Immature natural killer cell (primary cell): ENCODE data around the gene NOC4L. TPM values are rescaled to one million over a fixed set of nuclear protein-coding genes. Genes with fewer than 3 reads are reported as not detected.

Source experiments
- DNase-seq, 3 donors: peaks; one replicate each; pipeline ENCODE4 v3.0.0; 2022; ENCODE audit warnings: mixed read lengths in 1 of 3
- H3K27ac Mint-ChIP-seq, 6 donors: one replicate each; pipeline ENCODE4 v1.8.0; 2020; ENCODE audit warnings: mixed read lengths in 6 of 6, mild to moderate bottlenecking in 5 of 6, inconsistent platforms in 4 of 6, moderate library complexity in 3 of 6
- H3K27me3 Mint-ChIP-seq, 3 donors: one replicate each; pipeline ENCODE4 v1.8.0; 2020 to 2021; ENCODE audit warnings: low read depth in 3 of 3, mild to moderate bottlenecking in 3 of 3, mixed read lengths in 3 of 3, moderate library complexity in 3 of 3, inconsistent platforms in 1 of 3
- H3K36me3 Mint-ChIP-seq, 3 donors: one replicate each; pipeline ENCODE4 v1.8.0; 2020; ENCODE audit warnings: mixed read lengths in 3 of 3, inconsistent platforms in 2 of 3, mild to moderate bottlenecking in 2 of 3
- H3K4me1 Mint-ChIP-seq, 2 donors: one replicate each; pipeline ENCODE4 v1.8.0; 2020; ENCODE audit warnings: inconsistent platforms in 2 of 2, mild to moderate bottlenecking in 2 of 2, mixed read lengths in 2 of 2, moderate library complexity in 1 of 2
- H3K4me3 Mint-ChIP-seq, 5 donors: one replicate each; pipeline ENCODE4 v1.8.0; 2020; ENCODE audit warnings: mild to moderate bottlenecking in 5 of 5, mixed read lengths in 5 of 5, inconsistent platforms in 3 of 5, moderate library complexity in 3 of 5
- H3K9me3 Mint-ChIP-seq, 6 donors: one replicate each; pipeline ENCODE4 v1.8.0; 2020; ENCODE audit warnings: mild to moderate bottlenecking in 6 of 6, mixed read lengths in 6 of 6, inconsistent platforms in 4 of 6, moderate library complexity in 3 of 6
- polyA plus RNA-seq, 3 donors: library from polyadenylated mRNA; unstranded; fragments of 300-500 nt; fragmentation: Illumina TruSeq; gene quantifications; one replicate each; pipeline ENCODE4 v1.2.3, GENCODE V29; 2021

NOC4L gene
- polyA plus RNA-seq, 3 donors from 2014 or later: 16.4 to 28.5 (median 17.2) TPM

- no peak for DNase-seq
- Mint-ChIP-seq H3K27me3 (peaks cover 0 to 3% (median 2%) of the 10 kb centered on the region in 3 donors), H3K4me3 (no peak overlapping the region), H3K4me1 (peaks cover 1 to 6% of the 10 kb centered on the region in 2 donors), H3K27ac (no peak overlapping the region), H3K9me3 (no peaks in the 10 kb centered on the region), H3K36me3 (no peaks in the 10 kb centered on the region)
Measured at GRCh38 chr12:132159555-132160003, 15.3 kb downstream of the NOC4L start.

GRCh38 chr12:132160016-132160415 is 15.8 kb downstream of the NOC4L start:
- no peak for DNase-seq
- H3K27ac Mint-ChIP-seq: peak overlapping the region in 1 of 6 donors; percentile 55
- H3K27me3 Mint-ChIP-seq: peaks cover 0 to 4% (median 2%) of the 10 kb centered on the region in 3 donors
- no peak overlapping the region for H3K4me3 Mint-ChIP-seq
- peaks cover 1 to 6% of the 10 kb centered on the region in 2 donors for H3K4me1 Mint-ChIP-seq
- no peaks in the 10 kb centered on the region for H3K36me3 Mint-ChIP-seq
- no peaks in the 10 kb centered on the region for H3K9me3 Mint-ChIP-seq

GRCh38 chr12:132160601-132161035 is 16.4 kb downstream of the NOC4L start:
- H3K4me1 Mint-ChIP-seq: peaks cover 1 to 6% of the 10 kb centered on the region in 2 donors
- H3K27ac Mint-ChIP-seq: no peak overlapping the region
- no peaks in the 10 kb centered on the region for H3K36me3 Mint-ChIP-seq
- DNase-seq: no peak
- peaks cover 0 to 4% (median 2%) of the 10 kb centered on the region in 3 donors for H3K27me3 Mint-ChIP-seq
- no peak overlapping the region for H3K4me3 Mint-ChIP-seq
- H3K9me3 Mint-ChIP-seq: no peaks in the 10 kb centered on the region

DNA sequence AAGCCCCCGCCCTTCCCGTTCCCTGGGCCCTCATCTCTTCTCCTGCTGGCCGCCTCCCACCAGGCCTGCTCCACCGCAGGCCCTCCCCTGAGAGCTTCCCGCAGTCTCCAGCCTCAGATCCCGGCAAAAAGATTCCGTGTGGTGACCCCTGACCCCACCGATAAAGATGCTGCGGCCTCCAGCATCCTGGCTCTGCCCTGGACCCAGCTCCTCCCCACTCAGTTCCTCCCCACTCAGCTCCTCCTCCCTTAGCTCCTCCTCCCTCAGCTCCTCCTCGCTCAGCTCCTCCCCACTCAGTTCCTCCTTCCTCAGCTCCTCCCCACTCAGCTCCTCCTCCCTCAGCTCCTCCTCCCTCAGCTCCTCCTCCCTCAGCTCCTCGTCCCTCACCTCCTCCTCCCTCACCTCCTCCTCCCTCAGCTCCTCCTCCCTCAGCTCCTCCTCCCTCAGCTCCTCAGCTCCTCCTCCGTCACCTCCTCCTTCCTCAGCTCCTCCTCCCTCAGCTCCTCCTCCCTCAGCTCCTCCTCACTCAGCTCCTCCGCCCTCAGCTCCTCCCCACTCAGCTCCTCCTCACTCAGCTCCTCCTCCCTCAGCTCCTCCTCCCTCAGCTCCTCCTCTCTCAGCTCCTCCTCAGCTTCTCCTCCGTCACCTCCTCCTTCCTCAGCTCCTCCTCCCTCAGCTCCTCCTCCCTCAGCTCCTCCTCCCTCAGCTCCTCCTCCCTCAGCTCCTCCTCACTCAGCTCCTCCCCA is 17.0 kb downstream of the NOC4L start:
- no peak overlapping the region for H3K27ac Mint-ChIP-seq
- no peaks in the 10 kb centered on the region for H3K36me3 Mint-ChIP-seq
- H3K4me1 Mint-ChIP-seq: peaks cover 1 to 6% of the 10 kb centered on the region in 2 donors

GRCh38 chr12:132161796-132162507 is 17.7 kb downstream of the NOC4L start:
- Mint-ChIP-seq H3K27me3 (peaks cover 0 to 4% (median 2%) of the 10 kb centered on the region in 3 donors), H3K36me3 (no peaks in the 10 kb centered on the region), H3K27ac (peak overlapping the region in 2 of 6 donors; percentile 34 to 61), H3K4me3 (no peak overlapping the region), H3K9me3 (no peaks in the 10 kb centered on the region), H3K4me1 (peaks cover 1 to 6% of the 10 kb centered on the region in 2 donors)
- no peak for DNase-seq

More for the DNA sequence above, 17.0 kb downstream of the NOC4L start:
- DNase-seq: no peak
- no peaks in the 10 kb centered on the region for H3K9me3 Mint-ChIP-seq
- H3K4me3 Mint-ChIP-seq: no peak overlapping the region
- H3K27me3 Mint-ChIP-seq: peaks cover 0 to 4% (median 2%) of the 10 kb centered on the region in 3 donors

- Mint-ChIP-seq H3K4me3 (no peak overlapping the region), H3K36me3 (no peaks in the 10 kb centered on the region), H3K9me3 (no peaks in the 10 kb centered on the region), H3K27ac (no peak overlapping the region), H3K4me1 (peaks cover 1 to 6% of the 10 kb centered on the region in 2 donors), H3K27me3 (peaks cover 0 to 4% (median 2%) of the 10 kb centered on the region in 3 donors)
- DNase-seq: no peak
Measured at GRCh38 chr12:132162508-132163031, 18.3 kb downstream of the NOC4L start.

DNA sequence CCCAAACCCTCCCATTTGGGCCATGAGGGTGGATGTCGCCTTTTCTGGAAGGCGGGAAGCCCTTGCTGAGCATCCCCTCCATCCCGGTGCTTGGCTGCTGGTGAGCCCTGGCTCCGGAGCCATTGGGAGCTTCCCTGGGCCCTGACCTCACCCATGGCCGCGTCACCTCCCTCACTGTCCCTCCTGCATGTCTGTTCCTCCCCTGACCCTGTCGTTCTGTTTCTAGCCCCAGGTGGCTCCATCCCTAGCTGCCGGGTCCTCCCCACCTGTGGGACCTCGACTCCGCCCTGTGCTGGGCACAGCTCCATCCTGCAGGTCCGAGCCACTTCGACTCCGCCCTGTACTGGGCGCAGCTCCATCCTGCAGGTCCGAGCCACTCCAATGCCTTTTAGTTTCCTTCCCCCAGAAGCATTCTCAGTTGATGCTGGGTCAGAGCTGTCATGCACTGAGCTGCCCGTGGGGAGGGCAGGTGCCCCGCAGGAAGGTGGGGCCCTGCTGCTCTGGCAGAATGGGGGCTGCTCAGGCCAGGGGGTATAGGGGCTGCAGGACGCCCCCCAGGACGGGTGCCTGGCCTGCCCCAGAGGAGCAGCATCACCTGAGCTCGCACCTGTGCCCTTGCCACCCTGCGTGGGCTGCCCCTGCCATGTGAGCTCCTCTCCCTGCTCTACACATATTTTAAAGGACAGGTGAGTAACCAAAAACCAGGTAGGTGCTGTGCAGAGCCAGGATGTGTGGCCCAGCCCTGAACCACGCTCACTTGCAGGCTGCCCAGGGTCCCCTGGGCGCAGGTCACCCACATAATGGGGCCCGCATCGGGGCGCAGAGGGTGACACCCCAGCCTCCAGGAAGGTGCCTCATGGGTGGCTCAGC is 19.0 kb downstream of the NOC4L start:
- Mint-ChIP-seq H3K27me3 (peaks cover 0 to 4% (median 2%) of the 10 kb centered on the region in 3 donors), H3K27ac (peak overlapping the region in 1 of 6 donors; percentile 35), H3K4me3 (no peak overlapping the region), H3K9me3 (no peaks in the 10 kb centered on the region), H3K4me1 (peaks cover 1 to 6% of the 10 kb centered on the region in 2 donors), H3K36me3 (no peaks in the 10 kb centered on the region)
- no peak for DNase-seq

GRCh38 chr12:132163911-132164288 is 19.6 kb downstream of the NOC4L start:
- H3K27me3 Mint-ChIP-seq: peaks cover 0 to 4% (median 2%) of the 10 kb centered on the region in 3 donors
- H3K4me3 Mint-ChIP-seq: no peak overlapping the region
- no peaks in the 10 kb centered on the region for H3K36me3 Mint-ChIP-seq
- peaks cover 1 to 6% of the 10 kb centered on the region in 2 donors for H3K4me1 Mint-ChIP-seq
- H3K9me3 Mint-ChIP-seq: no peaks in the 10 kb centered on the region
- H3K27ac Mint-ChIP-seq: peak overlapping the region in 1 of 6 donors; percentile 4
- DNase-seq: no peak

GRCh38 chr12:132164426-132164825 is 20.2 kb downstream of the NOC4L start:
- no peaks in the 10 kb centered on the region for H3K9me3 Mint-ChIP-seq
- H3K4me3 Mint-ChIP-seq: no peak overlapping the region
- peaks cover 1 to 6% of the 10 kb centered on the region in 2 donors for H3K4me1 Mint-ChIP-seq
- H3K36me3 Mint-ChIP-seq: no peaks in the 10 kb centered on the region
- DNase-seq: no peak
- peak overlapping the region in 1 of 6 donors; percentile 4 for H3K27ac Mint-ChIP-seq
- peaks cover 0 to 4% (median 2%) of the 10 kb centered on the region in 3 donors for H3K27me3 Mint-ChIP-seq

GRCh38 chr12:132165584-132165983 is 21.3 kb downstream of the NOC4L start:
- H3K4me1 Mint-ChIP-seq: peaks cover 0 to 6% of the 10 kb centered on the region in 2 donors
- no peak overlapping the region for H3K4me3 Mint-ChIP-seq
- H3K27me3 Mint-ChIP-seq: peaks cover 0 to 2% (median 2%) of the 10 kb centered on the region in 3 donors
- H3K36me3 Mint-ChIP-seq: no peaks in the 10 kb centered on the region
- no peaks in the 10 kb centered on the region for H3K9me3 Mint-ChIP-seq
- H3K27ac Mint-ChIP-seq: no peak overlapping the region
- no peak for DNase-seq

DNA sequence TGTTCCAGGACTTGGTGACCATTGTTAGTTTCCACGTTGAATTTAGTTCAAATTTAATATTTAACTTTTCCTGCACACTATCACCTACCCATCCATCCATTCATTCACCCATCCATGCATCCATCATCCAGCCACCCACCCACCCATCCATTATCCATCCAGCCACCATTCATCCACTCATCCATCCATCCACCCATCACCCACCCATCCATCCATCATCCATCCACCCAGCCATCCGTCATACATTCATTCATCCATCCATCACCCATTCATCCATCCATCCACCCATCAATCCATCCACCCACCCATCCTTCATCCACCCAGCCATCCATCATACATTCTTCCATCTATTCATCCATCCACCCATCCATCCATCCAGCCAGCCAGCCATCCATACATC is 21.8 kb downstream of the NOC4L start:
- Mint-ChIP-seq H3K27ac (no peak overlapping the region), H3K27me3 (peaks cover 0 to 2% (median 2%) of the 10 kb centered on the region in 3 donors), H3K36me3 (no peaks in the 10 kb centered on the region), H3K9me3 (no peaks in the 10 kb centered on the region), H3K4me1 (peaks cover 0 to 6% of the 10 kb centered on the region in 2 donors), H3K4me3 (no peak overlapping the region)
- DNase-seq: no peak

DNA sequence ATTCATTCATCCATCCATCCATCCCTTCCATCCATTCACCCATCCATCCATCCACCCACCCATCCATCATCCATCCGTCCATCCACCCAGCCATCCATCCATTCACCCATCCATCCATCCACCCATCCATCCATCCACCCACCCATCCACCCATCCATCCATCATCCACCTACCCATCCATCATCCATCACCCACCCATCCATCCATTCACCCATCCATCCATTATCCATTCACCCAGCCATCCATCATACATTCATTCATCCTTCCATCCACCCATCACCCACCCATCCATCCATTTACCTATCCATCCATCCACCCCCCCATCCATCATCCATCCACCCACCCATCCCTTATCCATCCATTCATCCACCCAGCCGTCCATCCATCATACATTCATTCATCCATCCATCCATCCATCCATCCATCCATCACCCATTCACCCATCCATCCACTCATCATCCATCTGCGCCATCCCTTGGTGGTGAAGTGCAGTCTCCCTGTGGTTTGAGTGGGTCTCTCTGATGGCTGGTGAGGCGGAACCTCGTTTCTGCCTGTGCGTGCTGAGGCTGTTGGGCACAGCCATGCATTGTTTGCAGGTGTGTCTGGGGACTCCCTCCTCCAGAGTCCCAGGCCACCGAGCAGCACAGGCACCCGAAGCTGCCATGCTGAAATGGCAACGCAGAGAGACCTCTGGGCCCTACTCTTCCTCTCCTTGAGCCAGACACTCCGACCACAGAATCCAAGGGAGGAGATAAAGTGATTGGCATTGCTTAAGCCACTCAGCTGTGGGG is 22.7 kb downstream of the NOC4L start:
- Mint-ChIP-seq H3K36me3 (no peaks in the 10 kb centered on the region), H3K4me1 (peaks cover 0 to 6% of the 10 kb centered on the region in 2 donors), H3K4me3 (no peak overlapping the region), H3K27me3 (peaks cover 0 to 2% (median 2%) of the 10 kb centered on the region in 3 donors), H3K27ac (peak overlapping the region in 1 of 6 donors; percentile 71), H3K9me3 (no peaks in the 10 kb centered on the region)
- DNase-seq: no peak
